GM12891 (cell line): ENCODE measurements around the gene OAS3. TPM values are rescaled to one million over a fixed set of nuclear protein-coding genes. Genes with fewer than 3 reads are reported as not detected.

ENCODE experiments used
- DNase-seq: peaks from one replicate; pipeline ENCODE4 v3.0.0; 2011; ENCODE audit warnings: low spot score; ENCODE audit not compliant: insufficient read length
- FAIRE-seq: peaks from 2 replicates; lab custom pipeline; 2011; peaks lifted over from hg19 to GRCh38; lab: Jason Lieb, UNC
- PAX5 ChIP-seq: IDR thresholded peaks from 2 replicates; pipeline ENCODE4 v1.6.1; 2011; ENCODE audit warnings: low read length, moderate library complexity, mild to moderate bottlenecking; ENCODE audit not compliant: insufficient read depth, severe bottlenecking
- POLR2A ChIP-seq: IDR thresholded peaks from 2 replicates; pipeline ENCODE4 v1.6.1; 2011; ENCODE audit warnings: low read depth, low read length, control low read depth
- POLR2AphosphoS5 ChIP-seq: IDR thresholded peaks from 2 replicates; pipeline ENCODE4 v1.6.1; 2011; ENCODE audit warnings: low read depth, low read length, control low read depth
- POU2F2 ChIP-seq: IDR thresholded peaks from 2 replicates; pipeline ENCODE4 v1.6.1; 2011; ENCODE audit warnings: low read depth, mild to moderate bottlenecking, control low read depth, low read length, moderate library complexity
- SPI1 ChIP-seq: IDR thresholded peaks from 2 replicates; pipeline ENCODE4 v1.6.1; 2011; ENCODE audit warnings: low read depth, low read length, control low read depth
- TAF1 ChIP-seq: IDR thresholded peaks from 2 replicates; pipeline ENCODE4 v1.6.1; 2011; ENCODE audit warnings: low read depth, low read length, control low read depth
- polyA plus RNA-seq: library from polyadenylated mRNA; unstranded; fragments of >200 nt; gene quantifications from one replicate; pipeline ENCODE4 v1.2.1, GENCODE V29; 2012; ENCODE audit warnings: low read depth, missing spikeins, inconsistent platforms; ENCODE audit not compliant: missing spikeins

OAS3 gene, protein sequence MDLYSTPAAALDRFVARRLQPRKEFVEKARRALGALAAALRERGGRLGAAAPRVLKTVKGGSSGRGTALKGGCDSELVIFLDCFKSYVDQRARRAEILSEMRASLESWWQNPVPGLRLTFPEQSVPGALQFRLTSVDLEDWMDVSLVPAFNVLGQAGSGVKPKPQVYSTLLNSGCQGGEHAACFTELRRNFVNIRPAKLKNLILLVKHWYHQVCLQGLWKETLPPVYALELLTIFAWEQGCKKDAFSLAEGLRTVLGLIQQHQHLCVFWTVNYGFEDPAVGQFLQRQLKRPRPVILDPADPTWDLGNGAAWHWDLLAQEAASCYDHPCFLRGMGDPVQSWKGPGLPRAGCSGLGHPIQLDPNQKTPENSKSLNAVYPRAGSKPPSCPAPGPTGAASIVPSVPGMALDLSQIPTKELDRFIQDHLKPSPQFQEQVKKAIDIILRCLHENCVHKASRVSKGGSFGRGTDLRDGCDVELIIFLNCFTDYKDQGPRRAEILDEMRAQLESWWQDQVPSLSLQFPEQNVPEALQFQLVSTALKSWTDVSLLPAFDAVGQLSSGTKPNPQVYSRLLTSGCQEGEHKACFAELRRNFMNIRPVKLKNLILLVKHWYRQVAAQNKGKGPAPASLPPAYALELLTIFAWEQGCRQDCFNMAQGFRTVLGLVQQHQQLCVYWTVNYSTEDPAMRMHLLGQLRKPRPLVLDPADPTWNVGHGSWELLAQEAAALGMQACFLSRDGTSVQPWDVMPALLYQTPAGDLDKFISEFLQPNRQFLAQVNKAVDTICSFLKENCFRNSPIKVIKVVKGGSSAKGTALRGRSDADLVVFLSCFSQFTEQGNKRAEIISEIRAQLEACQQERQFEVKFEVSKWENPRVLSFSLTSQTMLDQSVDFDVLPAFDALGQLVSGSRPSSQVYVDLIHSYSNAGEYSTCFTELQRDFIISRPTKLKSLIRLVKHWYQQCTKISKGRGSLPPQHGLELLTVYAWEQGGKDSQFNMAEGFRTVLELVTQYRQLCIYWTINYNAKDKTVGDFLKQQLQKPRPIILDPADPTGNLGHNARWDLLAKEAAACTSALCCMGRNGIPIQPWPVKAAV
- polyA plus RNA-seq = 24.1 TPM

DNA sequence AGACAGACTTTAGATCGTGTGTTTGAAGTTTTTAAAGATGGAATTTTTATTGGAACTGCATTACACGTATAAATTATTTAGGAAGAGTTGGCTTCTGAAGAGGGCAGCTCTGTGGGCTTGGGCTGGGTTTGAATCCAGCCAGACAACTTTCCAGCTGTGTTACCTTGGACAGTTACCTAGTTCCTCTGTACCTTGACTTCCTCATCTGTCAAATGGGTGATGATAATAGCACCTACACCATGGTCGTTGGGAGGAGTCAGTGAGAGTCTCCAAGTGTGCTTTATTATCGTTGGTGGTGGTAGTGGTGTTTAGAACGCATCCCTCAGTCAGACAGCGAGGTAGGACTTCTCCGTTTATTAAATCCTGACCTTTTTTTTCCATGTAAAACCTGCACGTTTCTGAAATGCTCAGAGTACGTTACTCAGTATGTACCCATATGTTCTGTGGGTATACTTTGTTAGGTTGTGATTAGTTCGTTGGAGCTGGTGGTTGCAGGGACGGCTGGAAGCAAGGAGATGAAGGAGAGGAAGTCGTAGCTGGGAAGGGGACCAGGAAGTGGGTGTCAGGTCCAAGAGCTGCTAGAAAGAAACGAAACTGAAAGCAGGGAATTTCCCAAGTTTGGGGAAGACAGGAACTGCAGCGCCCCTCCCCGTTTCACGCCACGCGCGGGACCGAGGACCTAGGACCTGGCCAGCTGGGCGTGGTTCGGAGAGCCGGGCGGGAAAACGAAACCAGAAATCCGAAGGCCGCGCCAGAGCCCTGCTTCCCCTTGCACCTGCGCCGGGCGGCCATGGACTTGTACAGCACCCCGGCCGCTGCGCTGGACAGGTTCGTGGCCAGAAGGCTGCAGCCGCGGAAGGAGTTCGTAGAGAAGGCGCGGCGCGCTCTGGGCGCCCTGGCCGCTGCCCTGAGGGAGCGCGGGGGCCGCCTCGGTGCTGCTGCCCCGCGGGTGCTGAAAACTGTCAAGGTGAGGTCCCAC is at the start of gene OAS3:
Gene OAS3, plus strand, starts transcription at position 734 of the 979 bp plus-strand sequence. Its CDS starts 57 bp downstream, at position 791.
- no peak for TF ChIP-seq TAF1
- peak; percentile 57 for TF ChIP-seq SPI1
- TF ChIP-seq POLR2A = no peak
- FAIRE-seq (peak; percentile 87), DNase-seq (peak; percentile 31)

DNA sequence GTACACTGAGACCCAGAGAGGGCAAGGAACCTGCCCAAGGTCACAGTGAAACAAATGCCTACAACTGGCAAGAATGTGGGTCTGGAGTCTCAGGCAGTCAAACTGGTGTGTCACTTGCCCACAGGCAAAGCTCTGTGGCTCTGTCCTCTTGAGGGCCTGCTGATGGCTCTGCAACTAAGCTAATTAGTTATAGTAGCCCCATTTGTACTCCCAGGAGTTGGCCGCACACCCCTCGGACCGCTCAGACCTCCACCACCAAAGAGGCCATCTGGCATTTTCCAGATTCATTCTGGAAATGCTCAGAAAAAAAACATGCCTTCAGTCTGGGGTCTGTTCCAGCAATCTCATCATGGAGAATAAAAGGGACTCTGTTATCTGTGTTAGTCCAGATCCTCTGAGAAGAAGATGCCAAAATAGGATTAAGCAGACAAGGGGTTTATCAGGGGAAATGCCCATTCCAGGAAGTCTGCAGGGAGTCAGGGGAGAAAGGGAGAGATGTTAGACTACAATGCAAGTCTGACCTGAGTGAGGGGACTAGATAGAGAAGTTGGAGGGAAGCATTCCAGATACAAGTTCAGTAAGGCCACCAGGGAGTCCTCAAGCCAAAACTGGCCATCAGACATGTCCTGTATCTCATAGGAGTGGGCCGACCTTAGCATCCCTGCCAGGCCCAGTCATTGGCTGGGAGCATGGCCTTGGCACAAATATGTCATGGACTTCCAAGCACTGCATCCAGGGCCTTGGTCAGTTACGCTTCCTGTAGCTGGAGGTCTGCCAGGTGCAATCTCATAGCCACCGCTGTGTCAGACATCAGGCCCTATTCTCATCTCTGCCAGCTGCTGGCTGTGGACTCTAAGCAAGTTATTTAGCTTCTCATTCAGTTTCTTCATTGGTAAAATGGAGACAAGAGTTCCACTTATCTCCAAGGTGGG is 46.9 kb upstream of the OAS3 start:
- DNase-seq = no peak
- FAIRE-seq = no peak

DNA sequence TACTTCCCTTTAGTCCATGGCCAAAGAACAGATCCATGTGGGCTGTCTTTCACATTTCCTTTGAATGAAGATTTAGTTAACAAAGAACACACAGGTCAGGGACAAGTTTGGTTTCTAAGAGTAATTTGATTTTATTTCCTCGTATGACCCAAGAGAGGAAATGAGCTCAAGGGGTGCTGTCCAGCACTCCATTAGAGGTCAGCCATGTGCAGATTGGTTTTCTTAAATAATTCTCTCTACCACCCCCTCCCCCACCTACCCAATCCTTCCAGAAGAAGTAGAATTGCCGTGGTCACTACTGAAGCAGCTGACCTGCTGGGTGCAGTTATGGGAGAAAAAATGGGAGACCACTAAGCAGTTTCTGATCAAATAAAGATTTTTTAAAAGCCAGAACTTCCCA is 45.4 kb upstream of the OAS3 start:
- DNase-seq (no peak), FAIRE-seq (no peak)
- TF ChIP-seq SPI1 (no peak), POLR2AphosphoS5 (no peak), PAX5 (no peak), POU2F2 (no peak), TAF1 (no peak), POLR2A (no peak)

More for the DNA sequence above, 46.9 kb upstream of the OAS3 start:
- no peak for TF ChIP-seq PAX5
- no peak for TF ChIP-seq POLR2AphosphoS5
- TF ChIP-seq POU2F2 = no peak
- no peak for TF ChIP-seq TAF1
- no peak for TF ChIP-seq SPI1
- TF ChIP-seq POLR2A = no peak

DNA sequence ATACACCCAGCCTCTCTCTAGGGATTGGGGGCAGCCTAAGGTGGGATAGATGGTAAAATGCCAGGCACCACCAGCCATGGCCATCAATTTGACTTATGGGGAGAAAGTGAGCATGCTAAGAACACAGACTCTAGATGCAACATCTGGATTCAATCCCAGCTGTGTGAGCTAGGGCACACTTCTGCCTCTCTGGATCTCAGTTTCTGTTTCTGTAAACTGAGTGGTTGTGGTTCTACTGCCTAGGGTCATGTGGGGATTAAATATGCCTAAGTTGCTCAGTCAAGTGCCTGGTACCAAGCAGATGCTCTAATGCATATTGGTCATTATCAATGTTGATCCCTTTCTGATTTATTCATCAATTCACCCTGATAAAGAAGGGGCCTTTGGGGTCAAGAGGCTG is 44.1 kb upstream of the OAS3 start:
- DNase-seq (no peak), FAIRE-seq (no peak)
- no peak for TF ChIP-seq TAF1
- TF ChIP-seq PAX5 = no peak
- TF ChIP-seq POLR2AphosphoS5 = no peak
- TF ChIP-seq POLR2A = no peak
- no peak for TF ChIP-seq POU2F2
- TF ChIP-seq SPI1 = no peak

DNA sequence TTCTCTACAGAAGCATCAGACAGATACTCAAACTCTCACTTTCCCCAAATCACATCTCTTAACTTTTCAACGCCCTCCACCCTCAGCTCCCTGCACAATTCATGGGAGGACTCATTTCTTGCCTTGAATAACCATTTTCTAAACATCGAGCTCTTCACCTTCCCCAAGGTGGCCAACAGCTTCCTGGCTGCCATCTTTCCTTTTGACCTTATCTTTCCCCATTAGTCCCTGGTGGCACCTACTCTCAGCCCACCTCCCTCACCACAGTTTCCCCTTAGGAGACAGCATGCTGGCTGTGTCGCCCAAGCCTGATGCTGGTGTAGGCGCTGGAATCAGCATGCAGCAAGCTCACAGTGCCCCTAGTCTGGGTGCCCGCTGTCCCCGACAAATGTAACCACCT is 39.9 kb upstream of the OAS3 start:
- TF ChIP-seq POLR2A = no peak
- TF ChIP-seq TAF1 = no peak
- TF ChIP-seq POLR2AphosphoS5 = no peak
- no peak for TF ChIP-seq POU2F2
- TF ChIP-seq PAX5 = no peak
- TF ChIP-seq SPI1 = no peak
- no peak for DNase-seq
- FAIRE-seq = no peak

DNA sequence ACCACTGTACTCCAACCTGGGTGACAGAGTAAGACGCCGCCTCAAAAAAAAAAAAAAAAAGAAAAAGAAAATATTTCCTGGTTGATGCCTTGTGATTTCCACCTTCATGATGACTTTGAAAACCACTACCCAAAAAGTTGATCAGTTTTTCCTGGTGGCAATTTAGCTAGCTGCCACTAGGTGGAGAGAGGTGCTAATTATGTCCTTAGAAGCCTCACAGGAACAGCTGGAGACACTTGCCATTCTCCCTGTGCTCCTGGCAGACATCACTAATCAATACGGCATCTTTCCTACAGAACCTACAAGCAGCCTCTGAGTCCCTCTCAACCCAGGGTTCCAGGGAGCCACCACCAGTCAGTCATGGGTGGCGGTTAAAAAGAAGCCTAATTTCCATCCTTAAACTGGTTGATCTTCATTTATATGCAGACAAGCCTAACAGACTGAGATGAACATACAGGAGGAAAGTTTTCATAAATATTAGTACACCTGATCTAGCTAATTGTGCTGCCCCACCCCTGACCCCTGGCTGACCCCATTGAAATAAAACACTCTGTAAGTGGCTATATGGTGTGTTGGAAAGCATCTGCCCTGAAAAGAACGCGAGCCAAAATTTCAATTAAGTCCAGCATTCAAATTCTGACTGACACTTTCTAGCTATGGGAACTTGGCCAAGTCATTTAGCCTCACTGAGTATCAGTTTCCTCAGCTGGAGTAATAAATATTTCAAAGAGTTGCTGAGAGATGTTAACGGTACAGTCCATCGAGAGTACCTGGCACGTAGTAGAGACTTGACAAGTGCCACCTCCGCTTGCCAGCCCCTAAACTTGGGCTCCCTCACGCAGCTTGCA is 37.8 kb upstream of the OAS3 start:
- DNase-seq = no peak
- FAIRE-seq = peak; percentile 81
- TF ChIP-seq POLR2A (no peak), POLR2AphosphoS5 (no peak), TAF1 (no peak), POU2F2 (no peak), SPI1 (no peak), PAX5 (no peak)

DNA sequence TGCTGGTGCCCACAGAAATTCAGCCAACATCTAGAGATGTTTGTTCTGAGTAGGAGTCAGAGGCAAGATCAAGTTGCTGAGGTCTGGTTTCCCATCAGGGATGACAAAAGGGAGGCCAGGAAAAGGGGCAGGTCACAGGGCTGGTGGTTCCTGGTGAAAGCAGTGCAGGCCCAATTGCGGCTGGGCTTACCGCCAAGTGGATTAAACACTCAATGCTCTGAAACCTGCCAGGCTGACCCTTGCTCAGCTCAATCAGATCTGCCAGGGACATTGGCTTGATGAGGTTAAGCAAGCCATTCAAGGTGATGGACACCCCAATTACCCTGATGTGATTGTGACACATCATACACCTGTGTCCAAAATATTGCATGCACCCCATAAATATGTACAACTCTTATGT is 37.0 kb upstream of the OAS3 start:
- no peak for DNase-seq
- no peak for FAIRE-seq
- no peak for TF ChIP-seq POLR2A
- no peak for TF ChIP-seq TAF1
- TF ChIP-seq POU2F2 = no peak
- no peak for TF ChIP-seq POLR2AphosphoS5
- TF ChIP-seq SPI1 = no peak
